Endothelial cell of umbilical vein (primary cell): ENCODE data around the gene FBXL13. TPM values are rescaled to one million over a fixed set of nuclear protein-coding genes. Genes with fewer than 3 reads are reported as not detected.
"Not testable (repeated sequence)": the region's sequence is repeated elsewhere in the genome, so short reads cannot be mapped to it uniquely, and the experiment has no call there.

Source experiments
- BruUV-seq: library from RNA; stranded (reverse); fragments of 400-500 nt; replicated peaks from 2 replicates; lab custom pipeline; 2021; lab: Mats Ljungman, UMichigan
- CTCF ChIA-PET: fragments of 300-600, 350-600 bp; sonication (Branson Sonifier 250); formaldehyde crosslinking; loops from one replicate; lab custom pipeline; 2021; ENCODE audit warnings: antibody characterized with exemption, inconsistent platforms; lab: Charles Lee
- POLR2A ChIA-PET: fragments of 300-600, 350-600 bp; sonication (Branson Sonifier 250); formaldehyde crosslinking; loops from one replicate; lab custom pipeline; 2021; ENCODE audit warnings: antibody characterized with exemption, inconsistent platforms; lab: Charles Lee
- DNase-seq: peaks from one replicate; pipeline ENCODE4 v3.0.0-alpha.2; 2011; ENCODE audit warnings: low read depth, low spot score
- FAIRE-seq: peaks from 2 replicates; lab custom pipeline; 2011; peaks lifted over from hg19 to GRCh38; lab: Jason Lieb, UNC
- H2AFZ ChIP-seq: 2 replicates; pipeline ENCODE4 v1.6.0; 2012; ENCODE audit warnings: low read depth, low read length, control low read depth, inconsistent platforms
- H3K27ac ChIP-seq: 2 replicates; pipeline ENCODE4 v1.5.1; 2011; ENCODE audit warnings: low read depth, mild to moderate bottlenecking, control low read depth, low read length, moderate library complexity; ENCODE audit not compliant: insufficient read depth
- H3K27me3 ChIP-seq, 2 experiments: 2 replicates each; pipeline versions ENCODE4 v1.6.0 to v1.6.1; 2011; ENCODE audit warnings: low read length in 2 of 2, mixed read lengths in 1 of 2; ENCODE audit not compliant: control insufficient read depth in 2 of 2, insufficient read depth in 2 of 2
- H3K36me3 ChIP-seq, 2 experiments: 2 replicates in 1 of 2; 3 replicates in 1 of 2; pipeline ENCODE4 v1.5.1; 2011; ENCODE audit warnings: low read length in 2 of 2, mild to moderate bottlenecking in 1 of 2, moderate library complexity in 1 of 2; ENCODE audit not compliant: control insufficient read depth in 2 of 2, insufficient read depth in 2 of 2; ENCODE audit errors: extremely low read depth in 1 of 2
- H3K4me1 ChIP-seq: 3 replicates; pipeline ENCODE4 v1.5.1; 2011; ENCODE audit warnings: mild to moderate bottlenecking, low read length; ENCODE audit not compliant: control insufficient read depth, insufficient read depth; ENCODE audit errors: extremely low read depth
- H3K4me2 ChIP-seq: 2 replicates; pipeline ENCODE4 v1.6.1; 2011; ENCODE audit warnings: low read length, control low read depth, mixed read lengths; ENCODE audit not compliant: insufficient read depth
- H3K4me3 ChIP-seq, 3 experiments: fragments of 200-600 bp in 1 of 3; sonication (generic), shearing (Covaris generic) in 1 of 3; replicated peaks in 1 of 3; 2 replicates each; pipeline ENCODE4 v1.5.1; 2011 to 2016; ENCODE audit warnings: control low read depth in 3 of 3, low read length in 3 of 3, mild to moderate bottlenecking in 2 of 3, inconsistent platforms in 1 of 3, low read depth in 1 of 3, moderate library complexity in 1 of 3; ENCODE audit not compliant: insufficient read depth in 1 of 3
- H3K79me2 ChIP-seq: 2 replicates; pipeline ENCODE4 v1.6.0; 2012; ENCODE audit warnings: low read length, inconsistent platforms; ENCODE audit not compliant: control insufficient read depth, insufficient read depth
- H3K9ac ChIP-seq: replicated peaks from 2 replicates; pipeline ENCODE3; 2011; ENCODE audit warnings: low read length, control low read depth; ENCODE audit not compliant: insufficient read depth; ENCODE audit errors: extremely low read depth
- H3K9me1 ChIP-seq: replicated peaks from 3 replicates; pipeline ENCODE4 v1.6.0; 2011; ENCODE audit warnings: mild to moderate bottlenecking, low read length; ENCODE audit not compliant: control insufficient read depth, insufficient read depth; ENCODE audit errors: extremely low read depth
- H3K9me3 ChIP-seq: replicated peaks from 2 replicates; pipeline ENCODE4 v1.5.1; 2012; ENCODE audit warnings: low read length, inconsistent platforms; ENCODE audit not compliant: control insufficient read depth, insufficient read depth
- H4K20me1 ChIP-seq: replicated peaks from 2 replicates; pipeline ENCODE3; 2011; ENCODE audit warnings: mild to moderate bottlenecking, low read length; ENCODE audit not compliant: control insufficient read depth, insufficient read depth; ENCODE audit errors: extremely low read depth
- CTCF ChIP-seq, 2 donors: IDR thresholded peaks; 1 replicate in 1 of 2; 2 replicates in 1 of 2; pipeline ENCODE4 v1.5.1; 2011; ENCODE audit warnings: low read length in 2 of 2, mild to moderate bottlenecking in 2 of 2, moderate library complexity in 2 of 2, control low read depth in 1 of 2, inconsistent platforms in 1 of 2, low read depth in 1 of 2; ENCODE audit not compliant: insufficient read depth in 1 of 2; ENCODE audit errors: extremely low read depth in 1 of 2
- EZH2 ChIP-seq: IDR thresholded peaks from 2 replicates; pipeline ENCODE4 v1.6.1; 2012; ENCODE audit warnings: borderline replicate concordance, low read depth, mild to moderate bottlenecking, moderate library complexity, low read length, inconsistent platforms; ENCODE audit not compliant: severe bottlenecking
- FOS ChIP-seq: IDR thresholded peaks from 2 replicates; pipeline ENCODE4 v1.6.1; 2011; ENCODE audit warnings: mild to moderate bottlenecking, low read length, moderate library complexity, borderline replicate concordance; ENCODE audit not compliant: insufficient read depth
- GATA2 ChIP-seq: IDR thresholded peaks from 2 replicates; pipeline ENCODE4 v1.7.0; 2011; ENCODE audit warnings: low read depth, mild to moderate bottlenecking, moderate library complexity, mixed read lengths, low read length; ENCODE audit not compliant: insufficient read length, insufficient read depth
- JUN ChIP-seq: IDR thresholded peaks from 2 replicates; pipeline ENCODE4 v1.6.1; 2011; ENCODE audit warnings: borderline replicate concordance, low read depth; ENCODE audit not compliant: insufficient read length, insufficient read depth
- MAX ChIP-seq: IDR thresholded peaks from 2 replicates; pipeline ENCODE4 v1.6.1; 2011; ENCODE audit not compliant: insufficient read depth, insufficient read length
- MYC ChIP-seq: IDR thresholded peaks from one replicate; pipeline ENCODE4 v1.6.1; 2011; ENCODE audit warnings: mild to moderate bottlenecking, low read depth, low read length
- POLR2A ChIP-seq: IDR thresholded peaks from 2 replicates; pipeline ENCODE4 v1.6.1; 2012; ENCODE audit warnings: low read depth, mild to moderate bottlenecking, control low read depth, low read length
- POLR2AphosphoS5 ChIP-seq: IDR thresholded peaks from 2 replicates; pipeline ENCODE4 v1.6.1; 2012; ENCODE audit warnings: low read depth, mild to moderate bottlenecking, control low read depth, low read length, moderate library complexity; ENCODE audit not compliant: insufficient read depth
- dilution Hi-C: fragments of 300-500 bp; cut with MboI; formaldehyde crosslinking; loops from one replicate; pipeline ENCODE4 v1.15.0; 2019; ENCODE audit warnings: low sequenced_read_pairs; ENCODE audit not compliant: extremely low pct_ligation_motif_present
- intact Hi-C: fragments of 100-400 bp; cut with micrococcal nuclease; formaldehyde crosslinking; loops from one replicate; pipeline ENCODE4 v1.10.0; 2022
- polyA plus RNA-seq, 4 experiments: library from polyadenylated mRNA; depleted of rRNA in 3 of 4; stranded (reverse) in 3 of 4; unstranded in 1 of 4; fragments of >200 nt; gene quantifications; 2 replicates each; pipeline versions ENCODE4 v1.2.1 to v1.2.3, GENCODE V29; 2011 to 2012; ENCODE audit warnings: missing spikeins in 1 of 4
- total RNA-seq: library from RNA; stranded (reverse); gene quantifications from 2 replicates; pipeline ENCODE4 v1.2.3, GENCODE V29; 2021

The FBXL13 gene
- total and polyA plus RNA-seq, 2 donors (not counting 3 experiments of a cell fraction or from before 2014, with no cell fraction given) = 3.9 to 4.6 TPM

- ChIA-PET CTCF (interaction anchor here (1.2 kb wide), 1 partner anchor 12 kb away, joined by 3 read pairs; no protein-coding TSS in a partner anchor), POLR2A (no interaction called here)
- peaks cover 11% of the 10 kb centered on the region for H3K4me1 ChIP-seq
- no peaks in the 10 kb centered on the region for H4K20me1 ChIP-seq
- no peak for DNase-seq
- no peaks in the 10 kb centered on the region for H3K36me3 ChIP-seq
- intact Hi-C loops (no loop called here), dilution Hi-C loops (no loop called here)
- H3K27ac ChIP-seq = no peak overlapping the region
- no peaks in the 10 kb centered on the region for H3K9me1 ChIP-seq
- no peak overlapping the region for H3K4me2 ChIP-seq
- H2AFZ ChIP-seq = no peak overlapping the region
- H3K9ac ChIP-seq = no peak overlapping the region
- no peaks in the 10 kb centered on the region for H3K27me3 ChIP-seq
- H3K79me2 ChIP-seq = no peaks in the 10 kb centered on the region
- FAIRE-seq = no peak
- no peaks in the 10 kb centered on the region for H3K9me3 ChIP-seq
- no TSS peak for BruUV-seq
- no peak overlapping the region for H3K4me3 ChIP-seq
- TF ChIP-seq CTCF (IDR thresholded peaks at IDR 0.05; ENCODE audit: extremely low read depth in 1 of 2, insufficient read depth in 1 of 2, low read depth in 1 of 2, low read length in 2 of 2) (no peak), POLR2A (no peak), FOS (no peak), EZH2 (no peak), MAX (no peak), POLR2AphosphoS5 (no peak), JUN (no peak), MYC (no peak), GATA2 (no peak)
Measured at GRCh38 chr7:102908676-102909075, 165.9 kb downstream of the FBXL13 start.

- POLR2A ChIA-PET, H3K27me3 ChIP-seq, BruUV-seq, H3K79me2 ChIP-seq, H3K9me1 ChIP-seq, dilution Hi-C loops, H3K9ac ChIP-seq, FAIRE-seq, H4K20me1 ChIP-seq, H3K4me3 ChIP-seq, CTCF ChIA-PET, H3K4me2 ChIP-seq, H3K27ac ChIP-seq, H3K4me1 ChIP-seq, H3K9me3 ChIP-seq, H2AFZ ChIP-seq, DNase-seq, H3K36me3 ChIP-seq: not testable (repeated sequence)
- intact Hi-C loops = loop anchor here (1.0 kb wide), 1 partner anchor 27 kb away; no protein-coding TSS in a partner anchor
Measured at GRCh38 chr7:102903576-102903975, 171.0 kb downstream of the FBXL13 start.

GRCh38 chr7:102902052-102902451 lies 172.5 kb downstream of the FBXL13 start:
- H3K4me3 ChIP-seq, CTCF ChIA-PET, FAIRE-seq, H3K27ac ChIP-seq, H3K9ac ChIP-seq, H4K20me1 ChIP-seq, H3K27me3 ChIP-seq, dilution Hi-C loops, H3K79me2 ChIP-seq, H3K9me3 ChIP-seq, POLR2A ChIA-PET, H3K36me3 ChIP-seq, H3K4me1 ChIP-seq, H3K9me1 ChIP-seq, intact Hi-C loops, H3K4me2 ChIP-seq, DNase-seq, H2AFZ ChIP-seq: not testable (repeated sequence)
- TSS peak; percentile 19 for BruUV-seq
